Testis (tissue), 3 donors: ENCODE results near the gene L2HGDH. TPM values are rescaled to one million over a fixed set of nuclear protein-coding genes. Genes with fewer than 3 reads are reported as not detected.
"Not testable (repeated sequence)": the region's sequence is repeated elsewhere in the genome, so short reads cannot be mapped to it uniquely, and the experiment has no call there.

ENCODE experiments used
- DNase-seq: peaks from one replicate; pipeline ENCODE4 v3.0.0-alpha.2; 2019
- H3K27ac ChIP-seq, 2 donors: fragments of 200-600 bp; sonication (generic); one replicate each; pipeline ENCODE4 v1.5.1; 2019
- H3K27me3 ChIP-seq: fragments of 200-600 bp; sonication (generic); one replicate; pipeline ENCODE4 v1.5.1; 2019
- H3K36me3 ChIP-seq: fragments of 200-600 bp; sonication (generic); one replicate; pipeline ENCODE4 v1.5.1; 2017; ENCODE audit warnings: low read depth; ENCODE audit errors: missing control alignments
- H3K4me1 ChIP-seq: fragments of 200-600 bp; sonication (generic); one replicate; pipeline ENCODE4 v1.5.1; 2019
- H3K4me3 ChIP-seq, 2 donors: fragments of 200-600 bp; sonication (generic); one replicate each; pipeline ENCODE4 v1.5.1; 2017 to 2019
- H3K9me3 ChIP-seq: fragments of 200-600 bp; sonication (generic); one replicate; pipeline ENCODE4 v1.5.1; 2017
- POLR2A ChIP-seq: fragments of 450-650 bp; IDR thresholded peaks from one replicate; pipeline ENCODE4 v1.6.1; 2017; ENCODE audit warnings: antibody characterized with exemption, mild to moderate bottlenecking, moderate library complexity
- WGBS, 2 donors: methylation state at CpG; one replicate each; pipeline ENCODE4 v1.1.5; 2018; 5-methylcytosine and 5-hydroxymethylcytosine counted together
- intact Hi-C: fragments of 100-400 bp; cut with DNase I; formaldehyde crosslinking; loops from one replicate; pipeline ENCODE4 v1.15.1; 2023; ENCODE audit warnings: low total_unique reads
- polyA plus RNA-seq: library from polyadenylated mRNA; stranded (reverse); fragments of 350-450 nt; fragmentation: Illumina TruSeq; extraction: RNeasy Lipid Tissue Mini Kit (QIAGEN cat#74804); gene quantifications from one replicate; pipeline ENCODE4 v1.2.3, GENCODE V29; 2014; ENCODE audit warnings: low read depth, low replicate concordance; ENCODE audit not compliant: insufficient read depth
- total RNA-seq, 2 donors: library from RNA; depleted of rRNA; stranded (reverse); fragments of >200 nt; gene quantifications; one replicate each; pipeline ENCODE4 v1.2.3, GENCODE V29; 2016
- TF ChIP-seq, protein P1 (sequence below), 3 experiments: fragments of 450-650 bp in 2 of 3; fragments of 200-600 bp in 1 of 3; sonication (generic) in 1 of 3; IDR thresholded peaks; one replicate each; pipeline ENCODE4 v1.5.1; 2016 to 2019; ENCODE audit warnings: antibody characterized with exemption in 3 of 3, mild to moderate bottlenecking in 2 of 3, moderate library complexity in 1 of 3

L2HGDH gene
- total and polyA plus RNA-seq, 3 donors from 2014 or later: 7.9 to 8.9 (median 8.5) TPM

DNA sequence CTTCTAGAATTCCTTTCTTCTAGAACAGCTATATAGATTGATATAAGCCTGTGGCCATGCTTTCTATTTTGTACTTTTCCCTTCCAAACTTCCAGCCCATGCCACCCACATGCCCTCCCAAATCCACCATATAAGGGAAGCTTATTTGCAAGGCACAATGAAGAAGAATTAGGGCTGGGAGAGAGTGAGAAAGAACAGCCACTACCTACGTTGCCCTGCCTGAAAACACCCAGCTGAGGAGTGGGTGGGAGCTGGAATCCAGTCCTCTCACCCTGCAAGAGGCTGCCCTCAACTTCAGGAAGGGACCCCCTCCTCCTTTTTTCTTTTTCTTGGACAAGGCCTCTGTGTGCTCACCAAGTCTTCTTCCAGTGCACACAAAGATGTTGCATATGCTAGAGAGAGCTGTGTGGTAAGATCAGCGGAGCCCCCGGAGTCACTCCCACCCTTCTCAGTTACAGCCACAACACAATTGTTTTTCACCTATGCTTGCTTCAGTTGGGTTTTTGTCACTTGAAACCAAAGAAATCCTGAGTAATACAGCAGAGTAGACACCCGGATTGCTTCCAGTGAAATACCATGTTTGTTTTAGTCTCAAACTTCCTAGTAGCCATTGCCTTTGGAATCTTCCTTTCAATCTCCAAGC lies 45.8 kb upstream of the L2HGDH start:
- H3K4me1 ChIP-seq: no peaks in the 10 kb centered on the region
- intact Hi-C loops: no loop called here
- H3K27me3 ChIP-seq: no peaks in the 10 kb centered on the region
- H3K9me3 ChIP-seq: no peaks in the 10 kb centered on the region
- H3K36me3 ChIP-seq: no peaks in the 10 kb centered on the region
- no peak overlapping the region for H3K4me3 ChIP-seq
- WGBS, 2 donors: 89 to 92% methylated on average over 4 of the region's 4 CpGs
- H3K27ac ChIP-seq: no peak overlapping the region
- no peak for DNase-seq
- no peak for TF ChIP-seq POLR2A
- TF ChIP-seq, protein P1, sequence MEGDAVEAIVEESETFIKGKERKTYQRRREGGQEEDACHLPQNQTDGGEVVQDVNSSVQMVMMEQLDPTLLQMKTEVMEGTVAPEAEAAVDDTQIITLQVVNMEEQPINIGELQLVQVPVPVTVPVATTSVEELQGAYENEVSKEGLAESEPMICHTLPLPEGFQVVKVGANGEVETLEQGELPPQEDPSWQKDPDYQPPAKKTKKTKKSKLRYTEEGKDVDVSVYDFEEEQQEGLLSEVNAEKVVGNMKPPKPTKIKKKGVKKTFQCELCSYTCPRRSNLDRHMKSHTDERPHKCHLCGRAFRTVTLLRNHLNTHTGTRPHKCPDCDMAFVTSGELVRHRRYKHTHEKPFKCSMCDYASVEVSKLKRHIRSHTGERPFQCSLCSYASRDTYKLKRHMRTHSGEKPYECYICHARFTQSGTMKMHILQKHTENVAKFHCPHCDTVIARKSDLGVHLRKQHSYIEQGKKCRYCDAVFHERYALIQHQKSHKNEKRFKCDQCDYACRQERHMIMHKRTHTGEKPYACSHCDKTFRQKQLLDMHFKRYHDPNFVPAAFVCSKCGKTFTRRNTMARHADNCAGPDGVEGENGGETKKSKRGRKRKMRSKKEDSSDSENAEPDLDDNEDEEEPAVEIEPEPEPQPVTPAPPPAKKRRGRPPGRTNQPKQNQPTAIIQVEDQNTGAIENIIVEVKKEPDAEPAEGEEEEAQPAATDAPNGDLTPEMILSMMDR (IDR thresholded peaks at IDR 0.05): no peak

DNA sequence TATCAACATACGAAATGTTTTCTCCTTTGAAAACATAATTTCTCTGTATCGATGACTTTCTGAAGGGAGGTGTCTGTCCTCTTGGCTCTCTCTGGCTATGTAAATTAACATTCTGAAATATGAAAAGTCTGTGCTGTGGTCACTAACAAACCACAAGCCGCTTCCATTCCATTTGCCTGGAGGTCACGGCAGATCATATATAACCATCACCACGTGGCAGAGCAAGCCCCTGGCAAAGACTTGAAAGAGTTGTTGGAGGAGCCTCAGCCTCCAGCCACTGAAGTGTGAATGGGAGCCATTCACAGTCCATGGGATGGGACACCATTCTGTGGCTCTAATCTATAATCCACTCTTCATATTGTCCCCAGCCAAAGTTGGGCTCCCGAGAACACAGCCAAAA lies 45.1 kb upstream of the L2HGDH start:
- Histone ChIP-seq H3K27me3 (no peaks in the 10 kb centered on the region), H3K9me3 (no peaks in the 10 kb centered on the region), H3K4me3 (no peak overlapping the region), H3K4me1 (no peaks in the 10 kb centered on the region), H3K27ac (no peak overlapping the region), H3K36me3 (no peaks in the 10 kb centered on the region)
- intact Hi-C loops: no loop called here
- 71 to 78% methylated on average over 6 of the region's 6 CpGs for WGBS, 2 donors
- no peak for DNase-seq
- TF ChIP-seq, protein P1 (IDR thresholded peaks at IDR 0.05): no peak
- TF ChIP-seq POLR2A: no peak

DNA sequence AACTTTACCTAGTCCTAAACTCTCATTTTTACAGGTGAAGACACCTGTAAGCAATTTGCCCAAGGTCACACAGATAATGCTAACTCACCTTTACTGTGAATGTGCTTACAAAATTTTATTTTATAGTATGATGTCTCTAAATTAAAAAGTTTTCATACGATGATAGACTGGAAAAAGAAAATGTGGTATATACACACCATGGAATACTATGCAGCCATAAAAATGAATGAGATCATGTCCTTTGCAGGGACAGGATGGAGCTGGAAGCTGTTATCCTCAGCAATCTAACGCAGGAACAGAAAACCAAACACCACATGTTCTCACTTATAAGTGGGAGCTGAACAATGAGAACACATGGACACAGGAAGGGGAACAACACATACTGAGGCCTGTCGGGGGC lies 44.3 kb upstream of the L2HGDH start:
- H3K27ac ChIP-seq, H3K4me1 ChIP-seq, H3K36me3 ChIP-seq, DNase-seq, H3K4me3 ChIP-seq, H3K27me3 ChIP-seq, H3K9me3 ChIP-seq, intact Hi-C loops: not testable (repeated sequence)
- WGBS, 2 donors: 88 to 92% methylated on average over 3 of the region's 3 CpGs

DNA sequence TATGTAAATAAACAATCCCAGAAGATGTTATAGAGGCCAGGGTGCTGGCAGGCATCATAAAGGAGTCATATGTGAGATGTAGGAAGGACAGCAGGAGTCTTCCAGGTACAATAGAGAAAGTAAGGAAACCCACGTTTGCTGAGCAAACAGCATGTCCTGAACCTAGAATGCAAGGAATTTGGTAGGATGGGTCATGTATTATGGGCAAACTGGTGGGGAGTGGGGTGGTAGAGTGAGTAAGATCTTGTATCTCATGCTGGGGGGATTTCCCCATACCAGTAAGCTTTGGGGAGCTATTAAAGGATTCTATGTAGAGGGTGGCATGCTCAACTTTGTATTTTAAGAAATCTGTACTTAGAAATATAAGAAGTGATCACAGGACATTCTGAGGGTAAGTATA lies 43.7 kb upstream of the L2HGDH start:
- WGBS, 2 donors: 88 to 95% methylated on average over 1 of the region's 1 CpG
- Histone ChIP-seq H3K27me3 (no peaks in the 10 kb centered on the region), H3K9me3 (no peaks in the 10 kb centered on the region), H3K27ac (no peak overlapping the region), H3K36me3 (no peaks in the 10 kb centered on the region), H3K4me3 (no peak overlapping the region), H3K4me1 (no peaks in the 10 kb centered on the region)
- TF ChIP-seq, protein P1 (IDR thresholded peaks at IDR 0.05): no peak
- no peak for TF ChIP-seq POLR2A
- no peak for DNase-seq
- intact Hi-C loops: no loop called here

DNA sequence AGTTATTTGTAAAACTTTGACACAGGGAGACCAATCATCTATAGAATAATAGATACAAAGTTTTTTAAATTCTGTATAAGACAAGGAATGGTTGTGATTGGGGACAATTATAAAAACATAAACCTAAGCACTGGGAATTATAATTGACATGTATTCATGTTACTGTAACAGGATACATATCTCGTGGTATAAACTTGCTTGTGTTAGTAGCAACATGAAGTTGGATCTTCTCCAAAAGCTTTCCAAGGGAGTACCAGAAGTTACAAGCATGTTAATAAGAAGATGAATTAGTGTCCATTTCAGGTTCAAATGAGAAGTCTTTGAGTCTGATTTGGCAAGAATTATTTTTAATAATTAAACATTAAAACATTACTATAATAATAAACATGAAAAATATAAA lies 42.5 kb upstream of the L2HGDH start:
- H3K9me3 ChIP-seq: no peaks in the 10 kb centered on the region
- 0 to 50% methylated on average over 1 of the region's 1 CpG for WGBS, 2 donors
- H3K4me1 ChIP-seq: no peaks in the 10 kb centered on the region
- no peak overlapping the region for H3K27ac ChIP-seq
- DNase-seq: no peak
- H3K36me3 ChIP-seq: no peaks in the 10 kb centered on the region
- H3K27me3 ChIP-seq: no peaks in the 10 kb centered on the region
- TF ChIP-seq POLR2A: no peak
- TF ChIP-seq, protein P1 (IDR thresholded peaks at IDR 0.05): no peak
- intact Hi-C loops: no loop called here
- no peak overlapping the region for H3K4me3 ChIP-seq
